Stimulated activated CD4-positive, alpha-beta T cell treated with anti-CD3 and anti-CD28 coated beads, Interleukin-4, amount 100 ng/mL, for 48 hours (primary cell): Measurements from ENCODE around the gene LITAFD.
"Not testable (repeated sequence)": the region's sequence is repeated elsewhere in the genome, so short reads cannot be mapped to it uniquely, and the experiment has no call there.

Experiments used
- DNase-seq, 2 donors: peaks; one replicate each; pipeline ENCODE4 v3.0.0-alpha.2; 2020; ENCODE audit warnings: low read depth in 2 of 2

LITAFD gene

DNA sequence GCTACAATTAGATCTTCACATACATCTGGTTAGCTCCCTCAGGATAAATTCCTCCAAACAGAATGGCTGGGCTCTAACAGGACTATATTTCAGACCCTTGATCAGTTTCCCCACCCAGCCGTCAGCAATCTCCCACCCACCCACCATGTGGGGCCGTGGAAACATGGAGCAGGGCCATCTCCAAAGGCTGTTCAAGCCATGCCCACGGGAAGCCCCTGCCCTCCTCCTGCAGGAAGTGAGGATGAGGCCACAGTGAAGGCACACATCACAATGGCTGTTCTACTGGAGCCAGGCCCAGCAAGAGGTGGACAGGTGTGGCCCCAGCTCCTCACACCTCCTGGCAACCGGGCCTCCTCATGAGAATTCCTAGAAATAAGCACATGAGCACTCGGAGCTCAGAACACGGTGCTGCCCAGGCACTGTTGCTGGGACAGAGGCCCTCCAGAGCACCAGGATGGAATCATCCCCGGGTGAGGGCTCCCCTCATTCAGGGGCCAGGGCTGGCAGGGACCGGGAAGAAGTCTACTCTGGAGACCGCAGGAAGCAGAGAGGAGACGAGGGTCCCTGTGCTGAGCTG, at the start of gene LITAFD:
Gene LITAFD, plus strand, starts transcription at position 311 of the 577 bp plus-strand sequence. CDS start 2,005 bp downstream, outside the sequence.
- DNase-seq = no peak

DNA sequence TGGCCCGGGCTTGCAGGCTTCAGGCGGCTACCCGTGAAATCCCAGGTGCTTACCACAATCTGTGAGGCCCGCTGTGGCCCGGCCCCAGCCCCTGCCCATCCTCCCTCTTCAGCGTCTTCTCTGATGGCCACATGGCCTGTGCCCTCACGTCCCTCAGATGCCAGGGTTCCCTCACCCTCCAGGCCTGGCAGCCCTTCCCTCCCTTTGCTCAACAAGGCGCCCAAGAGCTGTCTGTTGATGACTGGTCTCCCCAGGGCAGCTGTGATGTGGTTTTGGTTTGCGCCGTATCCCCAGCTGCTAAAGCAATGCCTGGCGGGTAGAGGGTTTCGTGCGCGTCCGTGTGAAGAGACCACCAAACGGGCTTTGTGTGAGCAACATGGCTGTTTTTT, 49.4 kb upstream of the LITAFD start:
- DNase-seq = no peak

DNA sequence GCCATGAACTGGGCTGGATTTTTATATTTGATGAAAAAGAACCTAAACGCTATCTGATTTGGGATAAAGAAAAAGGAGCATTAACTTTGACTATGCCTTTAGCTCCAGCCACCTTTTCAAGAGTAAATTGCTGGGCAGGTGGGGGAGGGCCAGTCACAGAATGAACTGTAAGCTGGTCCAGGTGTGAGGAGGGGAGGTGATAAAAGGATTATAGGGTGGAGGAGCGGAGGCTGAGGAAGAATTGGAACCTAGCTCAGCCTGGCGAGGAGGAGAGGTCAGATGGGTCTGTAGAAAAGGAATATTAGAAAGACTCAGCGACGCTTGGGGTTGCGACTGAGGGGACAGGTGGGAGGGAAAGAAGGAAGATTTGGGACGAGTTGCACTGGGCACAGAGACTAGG, 45.4 kb upstream of the LITAFD start:
- not testable (repeated sequence) for DNase-seq

DNA sequence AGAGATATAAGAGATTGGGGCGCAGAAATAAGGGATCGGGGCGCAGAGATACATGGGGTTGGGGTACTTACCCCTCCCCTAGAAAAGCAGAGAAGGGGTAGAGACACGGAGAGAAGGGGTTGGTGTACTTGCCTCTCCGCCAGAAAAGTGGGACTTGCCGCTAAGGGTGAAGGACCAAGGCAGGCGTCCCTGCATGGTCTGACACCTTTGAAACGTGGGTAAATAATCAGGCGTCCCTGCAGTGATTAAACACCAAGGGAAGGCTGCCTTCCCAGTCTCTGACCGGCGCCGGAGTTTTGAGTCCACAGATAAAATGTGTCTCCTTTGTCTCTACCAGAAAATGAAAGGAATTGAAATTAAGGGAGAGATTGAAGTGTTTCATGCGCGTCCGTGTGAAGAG, 44.6 kb upstream of the LITAFD start:
- DNase-seq = not testable (repeated sequence)

DNA sequence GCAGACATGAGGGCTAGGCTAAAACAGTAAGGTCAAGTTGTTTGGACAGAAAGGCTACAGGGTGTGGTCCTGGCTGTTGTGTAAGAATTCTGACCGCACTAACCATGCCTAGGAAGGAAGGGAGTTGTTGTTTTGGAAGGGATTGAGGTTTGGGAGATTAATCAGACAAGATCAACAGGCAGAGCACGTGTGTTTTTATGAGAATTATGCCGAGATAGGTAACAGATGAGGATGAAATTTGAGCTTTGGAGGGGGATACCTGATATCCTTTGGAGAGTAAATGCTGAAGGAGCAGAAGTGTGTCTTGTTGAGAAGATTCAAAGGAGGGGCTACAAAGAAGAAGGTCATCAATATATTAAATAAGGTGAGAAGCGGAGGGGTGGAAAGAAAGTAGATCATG, 40.1 kb upstream of the LITAFD start:
- not testable (repeated sequence) for DNase-seq

DNA sequence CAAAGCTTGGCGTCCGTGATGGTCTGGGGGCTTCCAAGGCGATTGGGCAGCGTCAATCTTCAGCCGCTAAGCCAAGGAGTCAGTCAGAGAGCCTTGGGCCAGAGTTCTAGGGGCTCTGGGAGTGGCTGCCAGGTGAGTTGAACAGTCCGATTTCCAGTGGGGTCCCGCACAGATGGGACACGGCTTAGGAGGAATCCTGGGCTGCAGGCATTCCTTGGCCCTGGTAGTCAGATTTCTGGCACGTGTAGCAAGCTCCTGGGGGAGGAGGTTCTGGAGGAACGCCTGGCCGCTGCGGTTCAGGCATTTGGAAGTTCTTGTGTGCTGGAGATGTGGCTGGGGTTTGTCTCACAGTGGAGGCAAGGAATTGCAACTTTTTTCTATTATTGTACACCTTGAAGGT, 38.9 kb upstream of the LITAFD start:
- not testable (repeated sequence) for DNase-seq

DNA sequence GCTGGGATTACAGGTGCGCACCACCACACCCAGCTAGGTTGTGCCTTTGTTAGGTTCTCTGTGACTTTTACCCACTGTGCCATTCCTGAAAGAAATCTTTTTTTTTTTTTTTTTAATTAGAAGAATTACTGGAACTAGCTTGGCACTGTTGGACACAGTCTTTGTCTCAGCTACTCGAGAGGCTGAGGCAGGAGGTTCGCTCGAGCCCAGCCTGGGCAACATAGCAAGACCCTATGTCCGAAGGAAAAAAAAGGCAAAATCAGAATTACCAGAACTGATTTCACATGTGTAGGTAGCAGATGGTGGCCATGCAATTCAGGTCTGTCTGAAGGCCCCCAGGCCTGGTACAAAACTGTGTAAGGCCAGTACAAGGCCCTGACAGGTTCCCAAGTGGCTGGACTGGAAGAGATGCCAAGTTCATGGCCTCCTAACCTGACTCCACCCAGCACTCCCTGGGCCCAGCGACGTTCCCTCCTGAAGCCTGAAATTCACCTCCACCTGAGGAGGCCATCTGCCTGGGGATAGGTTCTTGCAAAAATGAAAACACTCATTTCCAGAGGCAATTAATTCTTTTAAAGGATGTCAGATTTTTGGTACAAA, 36.4 kb upstream of the LITAFD start:
- DNase-seq = no peak

DNA sequence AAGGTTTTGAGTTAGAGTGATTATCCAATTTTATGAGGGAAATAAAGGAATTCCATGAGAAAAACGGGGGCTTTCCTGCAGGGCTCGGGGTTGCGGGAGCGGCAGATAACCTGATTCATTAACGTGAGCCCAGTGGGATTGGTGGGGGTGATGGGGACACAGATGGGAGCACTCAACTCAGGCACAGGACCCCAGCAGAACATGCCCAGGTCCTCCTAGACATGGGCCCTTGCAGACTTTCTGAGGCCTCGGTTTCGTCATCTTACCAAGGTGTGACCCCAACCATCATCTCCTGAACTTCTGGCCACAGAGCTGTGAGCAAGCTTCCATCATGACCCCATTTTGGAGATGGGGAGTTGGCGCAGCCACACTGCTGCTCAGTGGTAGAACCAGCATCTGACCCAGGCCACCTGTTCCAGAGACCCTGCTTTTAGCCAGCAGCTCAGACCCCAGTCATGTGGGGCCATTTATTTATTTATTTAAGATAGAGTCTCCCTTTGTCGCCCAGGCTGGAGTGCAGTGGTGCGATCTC, 35.7 kb upstream of the LITAFD start:
- no peak for DNase-seq

DNA sequence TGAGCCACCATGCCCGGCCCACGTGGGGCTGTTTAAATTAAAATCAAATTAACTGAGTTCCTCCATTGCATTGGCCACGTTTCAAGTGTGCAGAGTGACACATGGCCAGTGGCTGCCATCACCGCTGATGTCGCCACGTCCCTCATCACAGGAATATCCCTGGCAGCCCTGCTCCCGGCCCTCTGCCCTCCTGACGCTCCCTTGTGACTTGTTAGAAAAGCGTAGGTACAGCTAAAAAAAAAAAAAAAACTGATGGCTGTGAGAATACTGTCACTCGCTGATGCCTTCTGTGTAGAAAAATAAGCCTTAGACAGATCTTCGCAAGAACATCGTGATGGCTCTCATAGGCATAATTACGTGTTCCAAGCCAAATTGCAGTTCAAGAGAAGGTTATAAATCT, 35.0 kb upstream of the LITAFD start:
- DNase-seq = no peak

DNA sequence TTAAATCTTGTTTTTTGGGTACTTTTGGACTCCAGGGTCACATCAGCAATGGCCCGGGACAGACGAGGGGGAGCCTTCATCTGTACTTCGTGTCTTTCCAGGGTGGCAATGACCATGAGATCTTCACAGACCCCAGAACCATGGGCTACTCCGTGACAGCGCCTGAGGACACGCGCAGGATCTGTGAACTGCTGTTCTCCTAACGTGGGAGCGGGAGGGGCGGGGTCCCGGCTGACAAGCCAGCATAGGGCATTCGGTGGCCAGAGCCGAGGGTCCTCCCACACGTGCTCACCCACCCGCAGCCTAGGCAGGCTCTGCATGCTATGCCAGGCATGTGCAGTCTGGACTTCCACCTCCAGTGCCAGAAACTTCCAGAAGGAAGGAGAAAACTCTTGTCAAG, 34.5 kb upstream of the LITAFD start:
- DNase-seq = no peak

DNA sequence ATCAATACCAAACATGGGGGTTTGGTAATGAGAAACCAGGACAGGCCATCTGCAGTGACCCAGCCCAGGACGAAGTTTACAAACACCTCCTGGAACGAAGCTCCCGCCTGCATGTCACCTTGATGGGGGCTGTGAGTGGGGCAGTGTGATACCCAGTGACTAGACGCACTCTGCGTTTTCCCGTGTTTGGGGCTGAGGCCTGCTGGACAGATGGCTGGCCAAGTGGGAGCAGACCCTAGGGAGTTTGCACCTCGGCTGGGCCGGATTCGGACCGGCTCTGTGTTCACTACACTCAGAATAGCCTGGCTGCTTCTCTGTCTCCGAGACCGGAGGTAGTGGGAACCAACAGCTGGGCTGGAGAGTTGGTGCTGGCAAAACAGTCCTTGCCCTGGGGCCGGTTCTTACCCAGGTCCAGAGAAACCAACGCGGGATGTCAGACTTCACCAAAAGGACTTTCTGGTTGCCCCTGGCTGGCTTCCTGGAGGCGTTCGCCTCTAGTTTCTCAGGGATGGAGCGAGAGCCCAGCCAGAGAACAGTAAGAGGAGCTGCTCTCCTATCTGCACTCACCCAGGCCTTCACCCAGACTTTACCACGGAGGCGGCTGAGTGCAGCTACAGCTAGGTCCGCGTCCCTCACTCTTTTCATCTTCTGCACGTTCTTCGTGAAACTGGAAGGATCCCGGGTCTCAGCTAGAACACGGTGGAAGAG, 33.8 kb upstream of the LITAFD start:
- no peak for DNase-seq

DNA sequence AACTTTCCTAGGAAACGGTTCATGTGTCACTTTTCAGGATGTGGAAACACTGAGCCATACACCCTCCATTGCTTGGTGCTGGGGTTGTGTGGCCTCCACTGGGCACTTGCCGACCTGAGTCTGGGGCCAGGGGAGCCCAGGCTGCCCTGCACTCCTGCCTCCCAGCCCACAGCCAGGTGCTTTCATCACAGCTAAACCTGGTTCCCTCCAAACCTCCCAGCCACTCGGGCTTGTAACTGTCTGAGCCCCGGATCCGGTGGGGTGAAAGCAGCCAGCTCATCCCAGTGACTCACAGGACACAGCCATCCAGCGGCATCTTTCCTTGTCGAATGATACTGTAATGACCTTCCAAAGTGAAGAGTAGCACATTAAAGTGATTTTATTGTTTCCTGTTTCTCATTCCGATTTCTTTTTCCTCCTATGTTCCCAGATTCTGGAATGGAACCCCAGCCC, 33.2 kb upstream of the LITAFD start:
- no peak for DNase-seq

DNA sequence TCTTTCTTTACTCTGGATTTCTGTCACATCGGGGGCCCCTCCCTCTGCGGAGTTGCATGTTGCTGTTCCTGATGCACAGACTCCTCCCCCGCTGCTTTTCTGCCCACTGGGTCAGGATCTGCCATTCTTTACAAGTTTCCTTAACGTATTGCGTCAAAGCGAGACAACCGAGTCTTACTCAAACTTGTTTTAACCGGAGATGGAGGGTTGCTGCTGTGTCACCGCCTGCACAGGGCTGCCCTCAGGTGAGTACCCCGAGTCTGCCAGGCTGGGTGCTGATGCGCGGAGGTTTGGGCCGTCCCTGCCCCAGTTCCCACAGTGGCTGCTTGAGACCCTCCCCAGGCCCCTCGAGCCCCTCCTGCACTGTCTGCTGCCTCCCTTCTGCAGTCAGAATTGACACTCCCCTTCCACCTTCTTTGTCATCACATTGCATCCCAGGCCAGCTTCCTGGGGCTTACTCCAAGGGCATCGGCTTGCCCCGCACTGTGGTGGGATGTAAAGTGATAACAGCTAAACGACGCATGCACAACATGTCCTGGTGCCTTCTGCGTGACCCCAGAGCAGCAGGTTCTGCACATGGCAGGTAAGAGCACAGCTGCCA, 32.6 kb upstream of the LITAFD start:
- no peak for DNase-seq

DNA sequence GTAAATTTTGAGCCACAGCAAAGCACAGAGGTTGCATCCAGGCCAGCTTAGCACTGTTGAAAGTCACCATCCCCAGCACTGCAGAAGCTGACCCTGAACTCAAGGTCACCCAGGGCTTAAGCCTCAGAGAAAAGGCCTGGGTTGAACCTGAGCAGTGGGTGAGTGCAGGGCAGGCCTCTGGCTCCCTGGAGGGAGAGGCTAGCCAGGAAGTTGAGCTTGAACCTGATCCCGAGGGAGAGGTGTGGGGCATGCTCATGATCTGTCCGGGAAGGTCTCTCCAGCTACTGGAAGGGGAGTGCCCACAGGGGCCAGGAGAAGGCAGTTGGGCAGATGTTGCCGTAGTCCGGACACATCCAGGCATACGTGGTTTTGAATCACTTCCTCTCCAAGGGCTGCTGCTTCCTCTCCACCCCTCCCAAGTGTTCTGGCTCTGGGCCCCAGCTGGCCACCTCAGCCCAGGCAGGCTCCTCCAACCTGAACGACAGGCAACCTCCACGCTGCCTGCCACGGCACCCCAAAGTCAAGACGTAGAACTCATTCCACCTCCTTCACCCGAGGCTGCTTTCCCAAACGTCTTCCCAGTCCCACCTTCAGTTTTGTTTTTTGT, 31.8 kb upstream of the LITAFD start:
- DNase-seq = no peak

DNA sequence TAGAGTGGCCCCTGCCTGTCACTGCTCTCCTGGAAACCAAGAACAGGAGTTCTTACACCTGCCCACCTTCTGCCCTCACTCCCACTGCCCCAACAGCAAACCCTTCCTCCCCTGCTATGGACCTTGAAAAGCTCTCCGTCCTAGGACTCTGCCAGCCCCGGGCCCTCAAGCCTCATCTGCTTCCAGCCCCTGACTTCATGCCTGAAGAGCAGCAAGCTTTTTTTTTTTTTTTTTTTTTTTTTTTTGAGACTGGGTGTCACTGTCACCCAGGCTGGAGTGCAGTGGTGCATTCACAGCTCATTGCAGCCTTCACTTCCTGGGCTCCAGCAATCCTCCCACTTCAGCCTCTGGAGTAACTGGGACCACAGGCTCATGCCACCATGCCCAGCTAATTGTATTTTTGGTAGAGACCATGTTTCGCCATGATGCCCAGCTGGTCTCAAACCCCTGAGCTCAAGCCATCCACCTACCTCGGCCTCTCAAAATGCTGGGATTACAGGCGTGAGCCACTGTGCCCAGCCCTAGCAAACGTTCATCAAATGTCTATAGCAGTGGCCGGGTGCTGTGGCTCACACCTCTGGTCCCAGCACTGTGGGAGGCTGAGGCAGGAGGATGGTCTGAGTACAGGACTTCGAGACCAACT, 30.3 kb upstream of the LITAFD start:
- no peak for DNase-seq

DNA sequence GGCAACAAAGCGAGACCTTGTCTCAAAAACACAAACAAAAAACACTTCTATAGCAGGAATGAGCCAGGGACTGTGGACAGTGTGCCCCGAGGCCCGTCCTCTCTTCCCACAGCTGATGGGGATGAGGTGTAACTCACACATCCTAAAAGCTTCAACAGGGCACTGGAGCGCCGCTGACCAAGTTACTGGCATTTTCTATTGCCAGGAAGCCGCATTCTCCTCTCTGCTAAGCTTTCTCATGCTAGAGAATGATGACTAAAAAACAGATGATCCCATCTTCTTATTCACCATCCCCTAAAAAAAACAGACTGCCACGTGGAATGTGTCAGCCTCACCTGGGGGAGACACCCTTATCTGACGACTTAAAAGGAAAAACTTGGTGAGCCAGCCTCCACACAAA, 29.6 kb upstream of the LITAFD start:
- DNase-seq = no peak

DNA sequence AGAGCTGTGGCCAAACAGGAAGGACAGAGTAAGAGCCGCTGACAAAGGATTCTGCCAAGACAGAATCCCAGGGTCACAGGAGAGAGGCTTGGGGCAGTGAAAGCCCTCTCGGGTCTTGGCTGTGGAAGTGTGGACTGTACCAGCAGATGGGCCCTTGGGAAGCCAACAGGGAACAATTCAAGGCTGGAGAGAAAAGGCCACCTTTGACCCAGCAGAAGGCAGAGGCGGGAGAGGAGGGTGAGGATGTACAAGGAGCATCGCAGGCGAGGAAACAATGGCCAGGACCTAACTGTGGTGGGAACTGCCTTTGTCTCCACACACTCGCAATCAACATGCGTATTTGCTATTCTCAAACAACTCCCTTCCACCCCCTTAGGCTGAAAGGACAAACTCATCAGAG, 29.0 kb upstream of the LITAFD start:
- no peak for DNase-seq

DNA sequence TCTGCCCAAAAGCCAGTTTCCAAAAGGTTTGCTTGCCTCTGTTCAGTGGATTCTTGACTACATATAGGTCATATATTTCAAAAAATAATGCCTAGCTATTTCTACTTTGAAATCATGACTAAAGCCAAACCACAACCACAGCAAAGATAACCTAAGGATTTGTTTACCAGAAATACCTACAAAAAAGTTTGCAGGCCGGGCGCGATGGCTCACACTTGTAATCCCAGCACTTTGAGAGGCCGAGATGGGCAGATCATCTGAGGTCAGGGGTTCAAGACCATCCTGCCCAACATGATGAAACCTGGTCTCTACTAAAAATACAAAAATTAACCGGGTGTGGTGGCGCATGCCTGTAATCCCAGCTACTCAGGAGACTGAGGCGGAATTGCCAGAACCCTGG, 28.5 kb upstream of the LITAFD start:
- DNase-seq = no peak

DNA sequence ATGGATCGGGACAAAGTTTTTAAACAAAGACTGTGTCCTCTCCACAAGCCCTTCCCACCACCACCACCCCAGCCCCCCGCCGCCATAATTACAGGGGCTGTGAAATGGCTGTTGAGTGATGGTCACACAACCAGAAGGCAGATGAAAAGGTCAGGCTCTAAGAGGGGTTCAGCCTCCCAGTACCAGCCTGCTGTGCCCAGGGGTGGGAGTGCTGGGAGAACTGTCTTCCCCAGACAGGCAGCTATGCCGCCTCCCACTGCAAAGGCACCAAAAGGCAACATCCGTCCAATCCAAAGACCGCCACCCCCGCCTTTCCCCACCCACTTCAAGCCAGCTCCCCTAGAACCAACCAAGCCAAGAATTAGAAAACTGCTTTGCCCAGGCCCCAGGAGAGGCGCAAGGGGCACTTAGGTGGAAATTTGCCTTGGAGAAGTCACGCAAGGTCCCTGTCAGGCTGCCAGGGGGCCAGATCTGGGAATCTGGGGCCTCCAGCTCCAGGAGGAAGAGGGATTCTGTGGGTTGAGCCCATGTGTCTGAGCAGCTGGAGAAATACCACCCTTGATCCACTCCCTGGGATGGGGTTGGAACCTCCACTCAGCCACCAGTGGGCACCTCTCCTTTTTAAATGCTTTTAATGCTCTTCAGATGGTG, 27.7 kb upstream of the LITAFD start:
- DNase-seq = no peak

DNA sequence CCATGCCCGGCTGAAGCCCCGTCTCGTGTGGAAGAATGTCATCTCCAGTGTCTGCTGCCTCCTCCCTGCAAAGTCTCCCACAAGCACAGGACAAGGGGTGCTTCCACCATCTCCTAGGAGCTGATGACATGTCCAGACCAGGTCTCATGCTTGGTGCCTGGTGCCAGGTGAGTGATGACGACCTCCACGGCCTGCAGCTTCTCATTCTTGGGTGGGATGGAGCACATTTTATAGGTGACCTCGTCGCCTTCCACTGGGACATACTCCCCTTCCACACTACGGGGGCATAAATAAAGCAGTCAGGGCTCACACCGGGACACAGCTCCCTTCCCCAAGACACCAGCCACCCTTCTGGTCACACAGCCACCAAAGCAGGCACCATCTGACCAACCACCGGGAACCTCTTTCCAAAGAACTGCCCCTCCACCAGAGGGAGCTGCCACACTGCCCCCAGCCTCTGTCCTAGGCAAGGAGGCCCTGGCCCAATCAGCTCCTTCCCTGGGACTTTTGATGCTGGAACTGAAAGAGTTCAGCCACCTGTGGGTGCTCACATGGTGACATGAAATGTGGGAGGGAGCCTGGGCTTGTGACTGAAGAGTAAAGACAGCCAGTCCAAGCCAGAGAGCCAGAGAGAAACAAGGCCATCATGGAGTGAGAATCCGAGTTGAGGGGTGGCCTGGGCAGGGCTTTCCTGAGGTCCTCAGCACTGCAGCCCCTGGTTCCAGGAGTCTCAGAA, 26.9 kb upstream of the LITAFD start:
- no peak for DNase-seq

DNA sequence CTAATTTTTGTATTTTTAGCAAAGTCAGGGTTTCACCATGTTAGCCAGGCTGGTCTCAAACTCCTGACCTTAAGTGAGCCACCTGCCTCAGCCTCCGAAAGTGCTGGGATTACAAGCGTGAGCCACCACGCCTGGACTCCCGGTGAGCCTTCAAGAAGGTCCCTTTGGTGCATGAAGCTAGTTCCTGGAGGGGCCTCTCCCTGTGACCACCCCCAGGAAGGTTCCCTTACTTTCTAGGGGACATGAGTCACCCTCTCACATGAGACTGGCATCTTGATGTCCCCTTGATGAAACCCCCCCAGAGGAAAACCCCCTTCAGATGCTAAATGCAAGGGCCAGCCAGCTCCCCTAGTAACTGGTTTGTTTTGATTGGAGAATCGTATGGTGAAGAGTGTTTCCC, 26.2 kb upstream of the LITAFD start:
- no peak for DNase-seq
